ENCODE measurements around the gene ADAMTSL1.

The ADAMTSL1 gene

GRCh38 chr9:18811171-18811570 is 337.2 kb downstream of the ADAMTSL1 start:
- TF ChIP-seq ZFX (IDR thresholded peaks at IDR 0.05; ENCODE audit: borderline replicate concordance) (no peak), CTCF (IDR thresholded peaks at IDR 0.05) (no peak)
- H3K27ac ChIP-seq, result no peak overlapping the region

- no peak overlapping the region for H3K27ac ChIP-seq
- TF ChIP-seq ZFX (IDR thresholded peaks at IDR 0.05; ENCODE audit: borderline replicate concordance) (no peak), CTCF (IDR thresholded peaks at IDR 0.05) (no peak)
Measured at GRCh38 chr9:18819418-18819817, 345.5 kb downstream of the ADAMTSL1 start.

- H3K27ac ChIP-seq, result no peak overlapping the region
- no peak for TF ChIP-seq ZFX (IDR thresholded peaks at IDR 0.05; ENCODE audit: borderline replicate concordance)
- TF ChIP-seq CTCF (IDR thresholded peaks at IDR 0.05), result no peak
Measured at GRCh38 chr9:18820566-18821095, 346.7 kb downstream of the ADAMTSL1 start.

- TF ChIP-seq ZFX (IDR thresholded peaks at IDR 0.05; ENCODE audit: borderline replicate concordance) (no peak), CTCF (IDR thresholded peaks at IDR 0.05) (no peak)
- H3K27ac ChIP-seq, result no peak overlapping the region
Measured at GRCh38 chr9:18821788-18822187, 347.8 kb downstream of the ADAMTSL1 start.

- H3K27ac ChIP-seq, result no peak overlapping the region
- TF ChIP-seq ZFX (IDR thresholded peaks at IDR 0.05; ENCODE audit: borderline replicate concordance), result no peak
- TF ChIP-seq CTCF (IDR thresholded peaks at IDR 0.05), result no peak
Measured at GRCh38 chr9:18822850-18823249, 348.9 kb downstream of the ADAMTSL1 start.

GRCh38 chr9:18824095-18824666 is 350.2 kb downstream of the ADAMTSL1 start:
- no peak overlapping the region for H3K27ac ChIP-seq
- TF ChIP-seq CTCF (IDR thresholded peaks at IDR 0.05) (peak; percentile 86), ZFX (IDR thresholded peaks at IDR 0.05; ENCODE audit: borderline replicate concordance) (no peak)

GRCh38 chr9:18825656-18826170 is 351.8 kb downstream of the ADAMTSL1 start:
- no peak overlapping the region for H3K27ac ChIP-seq
- no peak for TF ChIP-seq ZFX (IDR thresholded peaks at IDR 0.05; ENCODE audit: borderline replicate concordance)

Measured in 22Rv1 (cell line).